HL-60 (cell line): ENCODE results near the gene CPT1B.

Experiments used
- SPI1 ChIP-seq: IDR thresholded peaks from 2 replicates; pipeline ENCODE4 v1.6.1; 2012; ENCODE audit warnings: low read depth, mild to moderate bottlenecking, borderline replicate concordance
- TF ChIP-seq, protein P1 (sequence below): IDR thresholded peaks from one replicate; pipeline ENCODE4 v1.5.1; 2011; ENCODE audit warnings: low read length, control low read depth, inconsistent platforms; ENCODE audit not compliant: insufficient read depth

DNA sequence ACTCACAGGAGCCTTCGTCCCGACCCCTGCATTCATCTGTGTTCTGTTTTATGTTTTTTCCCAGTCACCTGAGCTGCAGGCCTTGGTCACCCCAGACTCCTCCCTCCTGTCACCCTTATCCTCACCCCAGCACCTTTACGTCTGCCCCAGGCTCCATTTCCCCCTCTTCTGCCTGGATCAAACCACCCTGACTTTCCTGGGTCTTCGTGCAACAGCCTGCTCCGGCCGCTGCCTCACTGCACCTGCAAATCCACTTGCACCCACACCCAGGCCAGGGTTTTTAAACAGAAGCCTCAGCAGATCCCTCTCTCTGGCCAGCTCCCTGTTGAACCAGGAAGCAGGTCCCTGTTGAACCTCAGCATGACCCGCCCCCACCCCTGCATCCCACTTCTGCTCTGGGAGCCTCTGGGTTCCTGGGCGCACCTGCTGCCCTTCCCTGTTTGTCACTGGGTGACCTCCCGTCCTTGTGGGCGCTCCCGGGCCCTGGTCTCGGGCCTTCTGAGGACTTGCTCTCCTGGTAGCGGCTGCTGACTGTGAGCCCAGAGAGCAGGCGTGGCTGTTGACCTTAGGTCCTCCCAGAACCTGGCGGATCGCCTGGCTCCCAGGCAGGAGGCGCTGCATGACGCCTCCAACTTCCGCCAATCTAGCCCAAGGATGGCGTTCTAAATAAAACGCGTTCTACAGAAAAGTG lies 35.2 kb upstream of the CPT1B start:
- no peak for TF ChIP-seq SPI1
- TF ChIP-seq, protein P1, sequence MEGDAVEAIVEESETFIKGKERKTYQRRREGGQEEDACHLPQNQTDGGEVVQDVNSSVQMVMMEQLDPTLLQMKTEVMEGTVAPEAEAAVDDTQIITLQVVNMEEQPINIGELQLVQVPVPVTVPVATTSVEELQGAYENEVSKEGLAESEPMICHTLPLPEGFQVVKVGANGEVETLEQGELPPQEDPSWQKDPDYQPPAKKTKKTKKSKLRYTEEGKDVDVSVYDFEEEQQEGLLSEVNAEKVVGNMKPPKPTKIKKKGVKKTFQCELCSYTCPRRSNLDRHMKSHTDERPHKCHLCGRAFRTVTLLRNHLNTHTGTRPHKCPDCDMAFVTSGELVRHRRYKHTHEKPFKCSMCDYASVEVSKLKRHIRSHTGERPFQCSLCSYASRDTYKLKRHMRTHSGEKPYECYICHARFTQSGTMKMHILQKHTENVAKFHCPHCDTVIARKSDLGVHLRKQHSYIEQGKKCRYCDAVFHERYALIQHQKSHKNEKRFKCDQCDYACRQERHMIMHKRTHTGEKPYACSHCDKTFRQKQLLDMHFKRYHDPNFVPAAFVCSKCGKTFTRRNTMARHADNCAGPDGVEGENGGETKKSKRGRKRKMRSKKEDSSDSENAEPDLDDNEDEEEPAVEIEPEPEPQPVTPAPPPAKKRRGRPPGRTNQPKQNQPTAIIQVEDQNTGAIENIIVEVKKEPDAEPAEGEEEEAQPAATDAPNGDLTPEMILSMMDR, result no peak
